Ureter (tissue), 1 donor: Measurements from ENCODE around the gene ABCC1. TPM values are rescaled to one million over a fixed set of nuclear protein-coding genes. Genes with fewer than 3 reads are reported as not detected.
"Not testable (repeated sequence)": the region's sequence is repeated elsewhere in the genome, so short reads cannot be mapped to it uniquely, and the experiment has no call there.

Experiments used
- DNase-seq: peaks from one replicate; pipeline ENCODE4 v3.0.0-alpha.2; 2020; ENCODE audit warnings: low spot score
- total RNA-seq: library from RNA; stranded (reverse); gene quantifications from one replicate; pipeline ENCODE4 v1.2.4, GENCODE V29; 2023
- donor health status: DM: yes; HTN: yes; CAD: no.

The ABCC1 gene
- total RNA-seq, 1 donor from 2014 or later: 46.9 TPM

DNA sequence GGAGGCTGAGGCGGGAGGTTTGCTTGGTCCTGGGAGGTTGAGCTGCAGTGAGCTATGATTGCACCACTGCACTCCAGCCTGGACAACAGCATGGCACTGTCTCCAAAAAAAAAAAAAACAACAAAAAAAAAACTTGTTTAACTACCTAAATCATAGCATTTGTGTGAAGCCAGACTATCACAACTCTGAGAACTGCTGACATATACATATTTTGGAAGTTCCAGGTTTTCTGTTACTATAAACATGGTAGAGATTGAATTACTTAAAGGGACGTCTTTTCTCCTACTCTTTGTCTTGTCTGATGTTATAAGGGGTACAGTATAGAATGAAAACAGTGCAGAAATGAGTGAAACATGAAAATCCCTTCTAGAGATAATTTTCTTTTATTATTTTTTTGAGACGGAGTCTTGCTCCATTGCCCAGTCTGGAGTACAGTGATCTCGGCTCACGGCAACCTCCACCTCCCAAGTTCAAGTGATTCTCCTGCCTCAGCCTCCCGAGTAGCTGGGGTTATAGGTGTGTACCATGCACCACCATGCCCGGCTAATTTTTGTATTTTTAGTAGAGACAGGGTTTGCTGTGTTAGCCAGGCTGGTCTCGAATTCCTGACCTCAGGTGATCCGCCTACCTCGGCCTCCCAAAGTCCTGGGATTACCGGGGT lies 18.4 kb downstream of the ABCC1 start:
- DNase-seq: no peak

DNA sequence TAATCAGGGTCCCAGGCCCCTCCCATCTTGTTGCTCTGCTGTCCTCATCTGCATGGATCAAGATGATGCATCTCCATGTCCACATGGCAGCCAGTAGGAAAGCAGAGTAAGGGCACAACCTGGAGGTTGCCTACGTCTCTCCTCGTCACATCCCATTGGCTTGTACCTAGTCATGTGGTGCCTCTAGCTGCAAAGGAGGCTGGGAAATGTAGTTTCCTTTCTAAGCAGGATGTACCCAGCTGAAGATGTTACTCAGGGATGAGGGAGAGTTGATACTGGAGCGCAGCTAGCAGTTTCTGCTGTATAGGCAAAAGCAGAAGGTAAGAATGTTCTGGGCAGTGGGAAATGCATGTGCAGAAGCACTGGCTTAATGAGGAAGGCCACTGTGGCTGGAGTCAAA lies 20.8 kb downstream of the ABCC1 start:
- DNase-seq: no peak

DNA sequence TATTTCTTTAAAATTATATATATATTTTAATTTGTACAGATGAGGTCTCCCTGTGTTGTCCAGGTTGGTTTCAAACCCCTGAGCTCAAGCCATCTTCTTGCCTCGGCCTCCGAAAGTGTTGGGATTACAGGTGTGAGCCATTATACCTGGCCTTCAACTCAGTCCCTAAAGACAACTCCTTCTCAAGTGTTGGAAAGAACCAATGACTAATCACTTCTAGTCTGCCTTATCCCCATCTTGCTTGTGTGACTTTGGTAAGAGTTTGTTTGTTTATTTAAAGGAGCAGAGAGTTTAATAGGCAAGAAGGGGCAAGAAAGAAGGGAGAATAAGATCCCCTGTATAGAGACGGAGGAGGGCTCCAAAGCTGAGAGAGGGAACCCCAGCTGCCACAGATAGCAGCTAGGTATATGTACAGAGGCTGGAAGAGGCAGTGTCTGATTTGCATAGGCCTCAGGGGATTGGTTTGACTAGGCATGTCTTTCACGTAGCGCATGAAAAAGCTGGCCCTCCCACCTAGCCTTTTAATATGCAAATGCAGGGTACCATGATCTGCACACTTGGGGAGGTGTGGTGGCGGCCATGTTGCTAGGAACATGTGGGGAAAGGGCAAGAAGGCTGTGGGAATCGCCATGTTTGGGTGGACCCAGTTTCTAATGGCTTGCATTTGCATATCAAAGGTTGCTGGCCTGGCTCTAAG lies 21.5 kb downstream of the ABCC1 start:
- no peak for DNase-seq

DNA sequence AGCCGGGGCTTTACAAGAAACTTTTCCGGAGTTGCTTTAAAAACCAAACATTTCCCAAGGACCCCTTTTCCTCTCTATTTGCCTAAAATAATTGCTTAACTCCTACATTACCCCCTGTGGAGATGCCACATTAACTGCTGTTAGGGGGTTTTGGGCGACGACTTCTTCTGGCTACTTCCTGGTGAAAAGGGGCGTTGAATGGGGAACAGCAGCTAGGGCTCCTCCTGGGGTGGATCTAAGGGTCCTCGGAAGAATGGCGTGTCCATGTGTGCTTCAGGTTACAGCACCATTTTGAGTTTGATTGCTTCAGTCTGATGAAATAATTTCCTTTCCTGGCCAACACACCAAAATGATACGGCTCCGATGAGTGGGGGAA lies 22.0 kb downstream of the ABCC1 start:
- DNase-seq: no peak

DNA sequence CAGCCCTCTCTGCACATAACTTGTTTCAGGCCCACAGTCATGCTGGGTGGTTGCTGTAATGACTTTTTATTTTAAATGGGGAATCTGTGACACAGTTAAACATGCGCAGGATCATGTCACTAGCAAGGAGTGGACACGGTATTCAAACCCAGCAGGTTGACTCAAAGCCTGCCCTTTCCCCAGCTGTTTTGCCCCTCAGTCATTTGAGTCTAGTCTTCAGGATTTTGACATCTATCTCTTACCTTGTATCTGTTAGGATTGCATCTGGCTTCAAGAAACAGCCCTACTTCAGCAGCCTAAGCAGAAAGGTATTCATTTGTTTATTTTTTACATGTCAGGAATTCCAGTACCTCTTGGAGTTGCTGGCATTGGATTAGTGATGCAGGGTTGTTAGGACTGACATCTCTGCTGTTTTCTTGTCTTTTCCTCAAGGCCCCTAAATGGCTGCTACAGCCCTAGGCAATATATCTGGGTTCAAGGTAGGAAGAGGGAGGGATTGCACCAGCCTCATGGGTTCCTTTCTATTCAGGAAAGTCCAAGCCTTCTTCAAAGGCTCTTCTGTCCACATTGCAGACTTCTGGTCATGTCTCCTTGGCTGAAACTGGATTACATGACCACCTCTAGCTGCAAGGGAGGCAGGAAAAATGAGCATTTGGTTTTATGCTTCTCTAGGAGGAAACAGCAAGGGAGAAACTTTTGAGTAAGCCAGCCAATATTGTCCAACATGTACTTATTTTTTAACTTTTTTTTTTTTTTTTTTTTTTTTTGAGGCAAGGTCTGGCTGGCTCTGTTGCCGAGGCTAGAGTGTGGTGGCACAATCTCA lies 22.8 kb downstream of the ABCC1 start:
- DNase-seq: no peak

DNA sequence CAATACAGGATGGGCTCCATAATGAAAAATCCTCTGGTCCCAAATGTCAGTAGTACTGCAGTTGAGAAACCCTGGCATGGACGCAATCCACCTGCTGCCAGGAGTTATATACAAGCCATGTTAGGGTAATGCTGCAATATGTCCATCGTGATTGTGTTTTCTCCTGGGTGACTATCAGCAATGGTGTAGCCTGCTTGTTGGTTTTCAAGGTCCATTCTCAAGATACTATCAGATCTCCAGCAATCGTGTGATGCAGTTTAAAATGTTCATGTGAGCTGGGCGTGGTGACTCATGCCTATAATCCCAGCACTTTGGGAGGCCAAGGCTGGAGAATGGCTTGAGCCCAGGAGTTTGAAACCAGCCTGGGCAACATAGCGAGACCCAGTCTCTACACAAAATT lies 24.0 kb downstream of the ABCC1 start:
- no peak for DNase-seq

DNA sequence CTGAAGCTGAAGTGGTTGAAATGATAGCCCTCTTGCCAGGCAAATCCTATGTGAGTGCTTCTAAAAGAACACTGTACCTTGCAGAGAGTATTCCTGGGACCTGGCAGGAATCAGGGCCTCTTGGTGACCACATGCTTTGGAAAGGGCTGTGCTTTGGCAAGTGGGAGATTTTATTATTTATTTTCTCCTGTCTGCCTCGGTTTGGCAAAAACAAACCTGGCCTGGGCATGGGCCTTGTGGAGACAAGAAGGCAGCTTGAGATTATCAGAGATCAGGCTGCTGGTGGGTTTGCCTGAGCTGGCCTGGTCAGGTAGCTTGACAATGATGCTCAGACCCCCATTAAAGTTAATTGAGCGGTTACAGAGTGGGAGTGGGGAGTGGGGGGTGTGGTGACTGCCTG lies 24.6 kb downstream of the ABCC1 start:
- no peak for DNase-seq

DNA sequence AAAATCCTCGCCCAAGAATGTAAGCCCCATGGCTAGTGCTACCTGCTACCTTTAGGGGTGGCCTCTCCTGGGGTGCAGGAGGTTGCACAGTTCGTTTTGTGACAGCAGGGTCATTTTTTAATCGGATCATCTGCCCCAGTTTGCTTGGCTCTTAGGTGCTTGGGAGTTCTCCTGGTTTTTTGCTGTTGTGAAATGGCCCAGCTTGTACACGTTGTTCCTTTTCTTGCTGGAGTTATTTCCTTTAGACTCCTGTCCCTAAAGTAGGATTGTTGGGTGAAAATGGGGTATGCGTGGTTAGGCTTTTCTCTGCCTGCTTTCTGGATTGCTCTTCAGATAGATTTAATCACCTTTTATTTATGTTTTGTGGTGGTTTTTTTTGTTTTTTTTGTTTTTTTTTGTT lies 25.8 kb downstream of the ABCC1 start:
- no peak for DNase-seq

DNA sequence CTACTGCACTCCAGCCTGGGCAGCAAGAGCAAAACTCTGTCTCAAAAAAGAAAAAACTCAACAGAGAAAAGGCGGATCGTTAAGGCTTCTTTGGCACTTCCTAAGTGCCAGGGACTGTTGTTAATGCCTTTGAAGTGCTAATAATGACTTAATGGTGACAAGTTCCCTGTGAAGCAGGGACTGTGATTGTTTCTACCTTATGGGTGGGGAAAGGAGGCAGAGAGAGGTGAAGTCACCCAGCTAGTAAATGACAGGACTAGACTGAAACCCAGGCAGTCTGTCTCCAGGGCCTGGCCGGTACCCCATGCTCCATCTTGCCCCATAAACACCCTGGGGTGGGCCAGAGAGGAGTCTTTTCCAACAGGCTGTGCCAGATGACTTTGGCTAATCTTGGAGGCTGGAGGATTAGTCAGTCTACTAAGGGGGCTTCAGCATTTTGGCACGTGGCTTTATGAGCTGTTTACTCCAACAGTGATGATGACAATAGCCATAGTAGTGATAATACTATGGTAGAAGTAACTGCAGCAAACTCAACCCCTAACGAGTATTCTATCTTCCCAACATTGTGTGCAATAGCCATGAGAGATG lies 26.9 kb downstream of the ABCC1 start:
- DNase-seq: no peak

DNA sequence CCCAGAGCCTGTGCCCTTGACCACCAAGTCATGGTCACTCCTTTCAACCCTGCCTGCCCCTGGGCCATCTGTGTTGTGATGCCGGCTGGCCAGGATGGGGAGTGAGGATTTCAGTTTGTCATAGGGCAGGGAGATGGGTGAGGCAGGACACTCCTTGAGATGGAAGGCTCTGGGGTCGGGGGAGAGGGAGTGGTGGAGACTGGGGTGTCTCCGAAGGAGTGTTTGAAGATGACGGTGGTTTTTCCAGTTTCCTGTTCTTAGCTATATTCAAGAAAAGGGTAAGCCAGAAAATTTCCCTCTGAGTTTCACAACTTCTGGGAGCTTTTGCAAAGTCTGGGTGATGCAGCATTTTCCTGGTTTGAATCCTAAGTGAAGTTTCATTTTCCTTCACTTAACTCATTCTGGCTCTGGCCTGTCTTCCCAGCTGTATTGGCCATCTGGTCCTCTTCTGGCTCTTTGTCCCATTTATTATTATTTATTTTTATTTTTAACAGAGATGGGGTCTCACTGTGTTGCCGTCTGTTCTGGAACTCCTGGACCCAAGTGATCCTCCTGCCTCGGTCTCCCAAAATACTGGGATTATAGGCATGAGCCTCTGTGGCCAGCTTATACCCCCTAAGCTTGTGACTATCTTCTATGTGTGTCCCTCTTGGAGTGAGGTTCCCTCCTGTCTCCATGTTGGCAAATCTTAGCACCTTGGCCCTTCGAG lies 27.7 kb downstream of the ABCC1 start:
- no peak for DNase-seq

DNA sequence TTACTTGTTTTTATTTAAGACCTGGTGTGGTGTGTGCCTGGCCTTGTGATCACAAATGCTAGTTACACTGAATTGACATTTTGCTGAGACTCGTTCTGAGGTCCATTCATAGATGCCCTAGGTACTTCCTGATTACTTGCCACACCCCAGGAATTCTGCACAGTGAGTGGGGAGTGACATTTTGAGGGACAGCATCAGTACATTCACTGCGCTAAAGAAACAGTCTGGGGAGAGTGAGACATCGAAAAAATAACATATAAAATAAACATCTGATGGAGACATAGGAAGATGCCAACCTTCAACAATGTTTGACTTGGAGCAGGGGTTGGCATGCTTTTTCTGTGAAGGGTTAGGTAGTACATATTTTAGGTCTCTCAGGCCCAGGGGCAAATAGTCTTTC lies 30.4 kb downstream of the ABCC1 start:
- DNase-seq: no peak

DNA sequence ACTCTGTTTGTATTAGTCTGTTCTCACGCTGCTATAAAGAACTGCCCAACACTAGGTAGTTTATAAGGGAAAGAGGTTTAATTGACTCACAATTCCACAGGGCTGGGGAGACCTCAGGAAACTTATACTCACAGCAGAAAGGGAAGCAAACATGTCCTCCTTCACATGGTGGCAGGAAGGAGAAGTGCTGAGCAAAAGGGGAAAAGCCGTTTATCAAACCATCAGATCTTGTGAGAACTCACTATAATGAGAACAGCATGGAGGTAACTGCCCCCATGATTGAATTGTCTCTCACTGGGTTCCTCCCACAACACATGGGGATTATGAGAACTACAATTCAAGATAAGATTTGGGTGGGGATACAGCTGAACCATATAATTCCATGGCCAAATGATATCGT lies 30.9 kb downstream of the ABCC1 start:
- DNase-seq: no peak

DNA sequence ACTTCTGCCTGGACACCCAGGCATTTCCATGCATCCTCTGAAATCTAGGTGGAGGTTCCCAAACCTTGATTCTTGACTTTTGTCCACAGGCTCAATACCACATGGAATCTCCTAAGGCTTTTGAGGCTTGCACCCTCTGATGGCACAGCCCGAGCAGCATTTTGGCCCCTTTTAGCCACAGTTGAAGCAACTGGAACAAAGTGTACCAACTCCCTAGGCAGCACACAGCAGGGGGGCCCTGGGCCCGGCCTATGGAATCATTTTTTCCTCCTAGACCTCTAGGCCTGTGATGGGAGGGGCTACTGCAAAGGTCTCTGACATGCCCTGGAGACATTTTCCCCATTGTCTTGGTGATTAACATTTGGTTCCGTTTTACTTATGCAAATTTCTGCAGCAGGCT lies 32.0 kb downstream of the ABCC1 start:
- DNase-seq: no peak

DNA sequence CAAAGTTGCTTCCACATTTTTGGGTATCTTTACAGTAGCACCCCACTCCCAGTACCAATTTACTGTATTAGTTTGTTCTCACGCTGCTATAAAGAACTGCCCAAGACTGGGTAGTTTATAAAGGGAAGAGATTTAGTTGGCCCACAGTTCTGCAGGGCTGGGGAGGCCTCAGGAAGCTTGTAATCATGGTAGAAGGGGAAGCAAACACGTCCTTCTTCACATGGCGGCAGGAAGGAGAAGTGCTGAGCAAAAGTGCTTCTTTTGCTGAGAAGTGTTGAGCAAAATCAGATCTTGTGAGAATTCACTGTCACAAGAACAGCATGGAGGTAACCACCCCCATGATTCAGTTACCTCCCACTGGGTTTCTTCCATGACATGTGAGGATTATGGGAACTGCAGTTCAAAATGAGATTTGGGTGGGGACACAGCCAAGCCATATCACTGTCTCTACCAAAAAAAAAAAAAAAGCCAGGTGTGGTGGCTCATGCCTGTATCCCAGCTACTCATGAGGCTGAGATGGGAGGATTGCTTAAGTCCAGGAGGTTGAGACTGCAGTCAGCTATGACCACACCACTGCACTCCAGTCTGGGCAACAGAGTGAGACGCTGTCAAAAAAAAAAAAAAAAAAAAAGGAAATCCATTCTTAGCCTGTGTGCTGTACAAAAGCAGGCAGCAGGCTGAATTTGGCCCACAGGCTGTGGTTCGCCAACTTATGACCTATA lies 32.9 kb downstream of the ABCC1 start:
- DNase-seq: not testable (repeated sequence)

DNA sequence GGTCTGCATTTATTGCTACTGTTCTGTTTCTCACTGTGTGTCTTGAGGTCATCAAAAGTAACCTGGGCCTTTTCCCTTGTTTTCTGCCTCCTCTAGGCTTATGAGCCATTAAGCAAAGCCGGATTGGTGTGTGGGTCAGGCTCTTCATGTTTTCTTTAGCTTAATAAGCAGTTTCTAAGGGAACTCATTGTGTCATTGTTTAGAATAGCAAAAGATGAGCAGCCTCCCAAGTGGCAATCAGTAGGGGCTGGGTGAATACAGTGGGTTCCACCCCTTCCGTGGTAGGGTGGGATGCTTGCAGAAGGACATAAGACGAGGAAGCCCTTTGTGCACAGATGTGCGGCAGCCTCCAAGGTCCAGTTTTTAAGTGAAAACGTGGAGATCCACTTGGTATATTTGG lies 34.5 kb downstream of the ABCC1 start:
- DNase-seq: no peak

DNA sequence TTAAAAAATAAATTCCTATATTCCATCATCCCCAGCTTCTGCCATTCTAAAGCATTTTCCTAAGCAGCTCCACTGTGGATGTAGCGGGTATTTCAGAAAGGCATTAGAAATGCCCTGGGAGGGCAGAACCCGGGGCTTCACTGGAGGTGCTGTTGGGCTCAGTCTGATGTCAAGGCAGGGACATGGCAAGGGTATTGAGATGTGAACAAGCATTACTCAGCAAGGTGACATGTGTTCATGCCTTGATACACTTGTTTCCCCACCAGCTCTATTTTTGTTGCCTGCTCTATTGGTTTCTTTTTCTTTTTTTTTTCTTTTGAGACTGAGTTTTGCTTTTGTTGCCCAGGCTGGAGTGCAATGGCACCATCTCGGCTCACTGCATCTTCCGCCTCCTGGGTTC lies 35.7 kb downstream of the ABCC1 start:
- no peak for DNase-seq

DNA sequence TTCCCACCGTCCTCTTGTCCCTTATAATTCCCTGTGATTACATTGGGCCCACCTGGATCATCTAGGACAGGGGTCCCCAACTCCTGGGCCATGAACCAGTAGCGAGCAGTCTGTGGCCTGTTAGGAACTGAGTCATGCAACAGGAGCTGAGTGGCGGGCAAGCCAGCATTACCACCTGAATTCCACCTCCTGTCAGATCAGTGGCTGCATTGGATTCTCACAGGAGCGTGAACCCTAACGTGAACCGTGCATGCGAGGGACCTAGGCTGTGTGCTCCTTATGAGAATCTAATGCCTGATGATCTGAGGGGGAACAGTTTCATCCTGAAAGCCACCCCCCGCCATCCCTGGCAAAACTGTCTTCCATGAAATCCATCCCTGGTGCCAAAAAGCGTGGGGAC lies 36.8 kb downstream of the ABCC1 start:
- no peak for DNase-seq

DNA sequence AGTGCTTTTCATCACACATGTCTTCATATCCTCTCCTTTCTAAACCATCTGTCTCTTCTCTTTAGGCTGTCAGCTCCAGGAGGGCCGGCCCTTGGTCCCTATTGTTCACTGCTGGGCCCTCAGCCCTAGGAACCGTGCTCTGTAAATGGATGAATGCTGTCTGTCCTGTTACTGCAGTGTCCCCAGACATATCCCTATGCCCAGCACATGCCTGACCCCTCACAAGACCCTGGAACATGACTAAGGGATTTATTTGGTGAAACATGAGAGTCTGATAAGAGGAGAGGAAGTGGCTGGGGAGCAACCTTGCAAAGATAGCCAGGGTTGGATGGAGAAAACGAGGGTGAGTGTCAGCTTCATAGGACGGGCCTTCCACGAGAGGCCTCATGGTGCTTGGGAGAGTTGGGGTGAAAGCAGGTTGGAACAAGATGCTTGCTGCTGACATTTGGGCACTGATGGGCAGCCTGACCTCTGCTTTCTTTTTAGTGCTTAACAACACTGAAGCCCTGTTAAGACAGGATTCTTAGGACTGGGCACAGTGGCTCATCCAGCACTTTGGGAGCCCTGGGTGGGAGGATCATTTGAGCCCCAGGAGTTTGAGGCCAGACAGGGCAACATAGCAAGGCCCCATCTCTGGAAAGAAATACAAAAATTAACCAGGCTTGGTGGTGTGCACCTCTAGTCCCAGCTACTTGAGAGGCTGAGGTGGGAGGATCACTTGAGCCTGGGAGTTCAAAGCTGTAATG lies 39.0 kb downstream of the ABCC1 start:
- DNase-seq: no peak

DNA sequence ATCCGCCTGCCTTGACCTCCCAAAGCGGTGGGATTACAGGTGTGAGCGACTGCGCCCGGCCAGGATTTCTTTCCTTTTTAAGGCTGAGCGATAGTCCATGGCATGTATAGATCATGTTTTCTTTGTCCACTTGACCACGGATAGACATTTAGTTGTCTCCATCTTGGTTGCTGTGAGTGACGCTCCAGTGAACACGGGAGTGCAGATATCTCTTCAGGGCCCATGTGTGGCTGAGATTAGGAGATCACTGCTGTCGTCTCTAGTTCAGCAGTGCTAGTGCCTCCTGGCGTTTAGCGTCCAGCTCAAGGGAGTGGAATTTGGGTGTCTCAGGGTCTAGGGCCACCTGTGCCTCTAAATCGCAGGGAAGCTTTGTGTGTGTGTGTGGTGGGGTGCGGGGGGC lies 41.5 kb downstream of the ABCC1 start:
- no peak for DNase-seq

DNA sequence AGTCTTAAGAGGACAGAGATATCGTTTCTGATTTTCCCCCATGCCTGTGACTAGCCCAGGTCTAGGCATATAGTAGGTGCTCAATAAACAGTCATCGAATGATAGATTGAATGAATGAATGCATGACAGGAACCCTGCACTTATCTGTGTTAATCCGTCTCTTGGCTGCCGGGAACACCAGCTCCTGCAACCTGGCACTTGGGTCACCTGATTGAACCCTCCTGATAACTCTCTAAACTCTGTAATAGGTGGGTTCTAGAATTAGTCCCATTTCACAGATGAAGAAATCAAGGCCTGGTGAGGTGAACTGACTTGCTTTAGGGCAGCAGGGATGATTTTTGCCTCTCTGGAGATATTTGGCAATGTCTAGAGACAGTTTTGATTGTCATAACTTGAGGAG lies 43.7 kb downstream of the ABCC1 start:
- DNase-seq: no peak

DNA sequence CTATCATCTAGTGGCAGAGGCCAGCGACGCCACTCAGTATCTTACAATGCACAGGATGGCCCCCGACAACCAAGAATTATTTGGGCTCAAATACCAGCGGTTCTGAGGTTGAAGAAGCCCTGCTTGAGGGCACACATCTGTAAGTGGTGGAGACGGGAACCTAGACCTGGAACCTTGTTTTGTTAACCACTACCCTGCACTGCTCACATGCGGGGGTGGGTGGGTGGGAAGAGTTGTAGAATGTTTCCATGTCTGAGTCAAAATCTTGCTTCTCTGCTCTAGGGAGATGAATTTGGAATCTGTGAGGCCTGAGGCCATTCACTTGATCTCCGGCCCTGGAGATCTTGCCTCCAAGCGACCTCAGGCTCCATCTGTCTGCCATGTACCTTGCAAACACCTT lies 44.1 kb downstream of the ABCC1 start:
- DNase-seq: no peak
